HG02885 (cell line): Measurements from ENCODE around the gene PHF10.
"Not testable (repeated sequence)": the region's sequence is repeated elsewhere in the genome, so short reads cannot be mapped to it uniquely, and the experiment has no call there.

Experiments used
- ATAC-seq: cut with Tn5 transposase; IDR thresholded peaks from one replicate; pipeline ENCODE4 v1.9.1; 2021; ENCODE audit warnings: mild to moderate bottlenecking; ENCODE audit not compliant: unreplicated experiment, poor library complexity

PHF10 gene

DNA sequence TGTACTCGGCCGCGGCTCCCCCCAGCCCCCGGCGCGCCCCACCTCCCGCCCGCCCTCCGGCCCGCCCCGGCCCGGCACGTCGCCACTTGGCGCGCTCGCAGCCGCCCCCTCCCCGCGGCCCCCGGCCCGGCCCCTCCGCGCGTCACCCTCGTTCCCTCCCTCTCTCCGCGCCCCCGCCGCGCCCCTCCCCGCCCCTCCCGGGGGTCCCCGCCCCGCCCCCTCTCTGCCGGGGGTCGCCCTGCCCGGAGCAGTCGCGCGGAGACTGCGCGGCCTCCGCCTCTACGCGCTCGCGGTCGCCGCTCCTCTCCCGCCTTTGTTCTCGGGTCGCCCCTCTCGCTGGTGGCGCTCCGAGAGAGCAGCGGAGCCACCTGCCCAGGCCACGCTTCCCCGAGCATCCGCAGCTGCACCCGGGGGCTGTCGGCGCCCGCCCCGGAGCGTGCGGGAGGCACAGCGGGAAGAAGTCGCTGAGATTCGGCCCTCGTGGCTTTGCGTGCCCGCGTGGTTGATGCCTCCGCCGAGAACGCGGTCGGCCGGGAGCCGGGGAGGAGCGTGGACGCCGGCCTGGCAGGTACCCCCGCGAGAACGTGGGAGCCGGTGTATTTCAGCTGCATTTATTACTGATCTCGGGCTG lies at the start of gene PHF10:
PHF10 (minus strand) TSS at position 7 of the 631 bp plus-strand sequence. CDS start 569 bp downstream, outside the sequence.
- ATAC-seq: peak; percentile 55

GRCh38 chr6:169766921-169767736 lies 42.8 kb upstream of the PHF10 start:
- ATAC-seq: no peak

- no peak for ATAC-seq
Measured at GRCh38 chr6:169766232-169766631, 41.9 kb upstream of the PHF10 start.

DNA sequence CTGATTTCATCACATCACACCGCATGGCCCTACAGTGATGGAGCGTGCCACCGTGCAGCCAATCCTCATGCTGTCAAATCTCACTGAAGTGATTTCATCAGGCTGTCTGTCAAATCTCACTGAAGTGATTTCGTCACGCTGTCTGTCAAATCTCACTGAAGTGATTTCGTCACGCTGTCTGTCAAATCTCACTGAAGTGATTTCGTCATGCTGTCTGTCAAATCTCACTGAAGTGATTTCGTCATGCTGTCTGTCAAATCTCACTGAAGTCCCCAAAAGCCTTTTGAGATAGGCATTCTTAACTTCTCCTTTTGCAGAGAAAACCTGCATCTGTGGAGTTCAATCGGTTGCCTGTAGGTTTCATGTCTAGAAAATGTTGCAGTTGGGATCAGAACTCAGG lies 41.5 kb upstream of the PHF10 start:
- ATAC-seq: not testable (repeated sequence)

GRCh38 chr6:169763881-169764280 lies 39.6 kb upstream of the PHF10 start:
- no peak for ATAC-seq

DNA sequence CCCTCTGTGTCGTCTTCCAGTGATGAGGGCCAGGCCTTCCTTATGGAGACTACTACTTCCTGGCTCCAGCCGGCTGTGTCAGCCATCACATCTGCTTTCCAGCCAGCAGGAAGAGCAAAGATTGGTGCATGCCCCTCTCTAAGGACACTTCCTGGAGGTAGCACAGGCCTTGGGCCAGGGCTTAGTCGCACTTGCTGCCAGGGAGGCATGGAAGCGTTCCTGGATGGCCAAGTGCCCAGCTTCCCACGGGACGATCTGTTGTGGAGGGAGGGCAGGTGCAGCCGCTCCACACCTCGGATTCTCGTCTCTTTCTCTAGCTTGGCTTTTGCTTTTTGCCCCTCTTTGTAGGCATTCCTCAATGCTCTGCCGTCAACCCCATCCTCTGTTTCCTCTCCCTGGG lies 39.0 kb upstream of the PHF10 start:
- no peak for ATAC-seq

GRCh38 chr6:169755162-169755561 lies 30.9 kb upstream of the PHF10 start:
- ATAC-seq: no peak

- ATAC-seq: no peak
Measured at GRCh38 chr6:169752074-169752623, 27.8 kb upstream of the PHF10 start.

DNA sequence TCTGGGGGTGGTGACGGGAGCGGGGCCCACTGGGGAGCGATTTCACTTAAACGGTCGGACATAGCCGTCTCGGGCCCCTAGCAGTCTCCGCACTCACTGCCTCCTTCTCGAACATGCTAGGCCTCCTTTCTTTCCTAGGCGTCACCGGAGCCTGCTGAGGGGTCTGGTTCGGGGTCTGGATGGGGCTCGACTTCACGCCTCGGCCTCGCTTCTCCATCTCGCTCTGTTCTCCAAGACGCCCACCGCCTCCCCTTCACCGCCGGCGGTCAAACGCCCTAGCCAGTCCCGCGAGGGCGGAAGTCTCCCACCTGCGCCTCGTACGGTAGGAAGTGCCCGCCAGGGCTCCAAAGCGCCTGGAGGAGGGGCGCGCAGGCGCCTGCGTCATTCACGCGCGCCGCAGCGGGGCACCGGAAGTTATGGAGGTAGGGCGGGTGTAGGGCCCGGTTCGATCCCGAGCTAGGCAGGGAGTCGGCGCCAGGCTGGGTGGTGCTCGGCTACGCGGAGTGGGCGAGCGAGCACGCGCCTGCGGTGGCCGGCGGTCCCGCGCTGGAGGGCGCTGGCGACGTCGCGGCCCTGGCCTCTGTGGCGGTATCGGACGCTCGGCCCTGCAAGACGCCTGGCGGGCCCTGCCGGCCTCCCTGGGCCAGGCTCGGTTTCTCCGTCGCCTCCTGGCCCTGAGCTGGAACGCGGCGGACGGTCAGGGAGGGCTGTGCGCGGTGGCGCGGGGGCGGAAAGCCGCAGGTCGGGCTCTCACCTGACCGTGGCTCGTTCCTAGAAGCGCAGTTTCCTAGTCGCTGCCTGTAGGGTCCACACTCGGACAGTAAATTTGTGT lies 27.2 kb upstream of the PHF10 start, which contains the start of the genes DYNLT2 and ERMARD:
DYNLT2 (minus strand) TSS at position 331 of the 832 bp plus-strand sequence; CDS start at position 217, 114 bp downstream.
ERMARD (plus strand) TSS at position 381 of the 832 bp plus-strand sequence; CDS start at position 417, 36 bp downstream.
- ATAC-seq: peak; percentile 94

- no peak for ATAC-seq
Measured at GRCh38 chr6:169746556-169746955, 22.3 kb upstream of the PHF10 start.

DNA sequence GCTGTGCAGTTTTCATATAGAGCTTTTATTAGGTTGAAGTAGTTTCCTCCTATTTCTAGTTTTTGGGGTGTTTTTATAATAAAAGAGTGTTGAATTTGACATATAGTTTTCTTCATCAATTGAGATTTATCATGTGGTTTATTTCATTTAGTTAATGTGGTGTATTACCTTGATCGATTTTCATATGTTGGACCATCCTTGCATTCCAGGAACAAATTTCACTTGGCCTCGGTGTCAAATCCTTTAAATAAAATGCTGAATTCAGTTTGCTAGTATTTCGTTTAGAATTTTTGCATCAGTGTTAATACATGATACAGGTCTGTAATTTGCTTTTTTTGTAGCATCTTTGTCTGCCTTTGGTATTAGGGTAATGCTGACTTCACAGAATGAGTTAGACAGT lies 21.1 kb upstream of the PHF10 start:
- no peak for ATAC-seq

DNA sequence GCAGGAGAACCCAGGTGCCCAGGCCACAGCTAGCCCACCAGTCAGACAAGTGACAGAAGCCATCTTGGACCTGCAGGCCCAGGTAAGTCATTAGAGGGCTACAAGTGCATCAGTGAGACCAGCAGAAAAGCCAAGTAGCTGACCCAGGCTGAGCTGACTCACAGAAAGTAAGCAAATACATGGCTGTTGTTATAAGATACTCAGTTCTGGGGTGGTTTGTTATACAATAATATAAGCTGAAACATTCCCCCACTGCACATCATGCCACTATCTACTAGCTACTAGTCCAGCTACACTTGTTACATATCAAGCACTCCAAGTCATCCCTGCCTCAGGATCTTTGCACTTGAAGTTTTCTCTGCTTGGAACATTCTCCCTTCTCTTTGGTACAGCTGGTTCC lies 17.0 kb upstream of the PHF10 start:
- ATAC-seq: no peak

- no peak for ATAC-seq
Measured at GRCh38 chr6:169738976-169739529, 14.8 kb upstream of the PHF10 start.

GRCh38 chr6:169738204-169738975 lies 14.1 kb upstream of the PHF10 start:
- no peak for ATAC-seq

- no peak for ATAC-seq
Measured at GRCh38 chr6:169729961-169730360, 5.7 kb upstream of the PHF10 start.

DNA sequence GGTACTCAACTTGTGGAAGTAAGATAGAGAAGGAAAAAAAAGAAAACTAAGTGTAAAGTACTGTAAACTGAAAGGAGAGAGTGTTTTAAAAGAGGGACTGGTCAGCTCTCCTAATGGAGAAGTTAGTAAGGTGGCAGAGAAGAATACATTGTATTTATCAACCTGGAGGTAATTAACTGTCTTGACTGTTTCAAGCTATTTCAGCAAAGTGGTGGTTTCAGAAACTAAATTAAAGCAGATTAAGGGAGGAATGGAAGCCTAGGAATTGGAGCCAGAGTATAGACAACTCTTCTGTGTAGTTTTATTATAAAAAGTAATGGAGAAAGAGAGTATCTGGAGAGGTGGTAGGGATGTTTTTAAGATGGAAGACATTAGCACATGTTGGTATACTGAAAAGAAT lies 2.7 kb upstream of the PHF10 start:
- no peak for ATAC-seq

GRCh38 chr6:169726049-169726400 lies 1.7 kb upstream of the PHF10 start:
- ATAC-seq: no peak

- ATAC-seq: peak; percentile 18
Measured at GRCh38 chr6:169725125-169726048, 1.1 kb upstream of the PHF10 start.
